SK-N-SH treated with all-trans-retinoic acid at 6 μM for 48 hours (cell line): ENCODE results near the gene TMEM164.

Experiments
- CSDC2 ChIP-seq: fragments of 250-450 bp; sonication (Bioruptor Pico); IDR thresholded peaks from 2 replicates; pipeline ENCODE4 v1.5.0; 2020; ENCODE audit warnings: mild to moderate bottlenecking, moderate library complexity
- ISL1 ChIP-seq: fragments of 250-450 bp; sonication (Bioruptor Pico); IDR thresholded peaks from 2 replicates; pipeline ENCODE4 v2.1.2; 2022; ENCODE audit warnings: mild to moderate bottlenecking, moderate library complexity
- TF ChIP-seq, protein P1 (sequence below): fragments of 250-450 bp; sonication (Bioruptor Pico); IDR thresholded peaks from 2 replicates; pipeline ENCODE4 v1.5.1; 2021; ENCODE audit warnings: mild to moderate bottlenecking, moderate library complexity

DNA sequence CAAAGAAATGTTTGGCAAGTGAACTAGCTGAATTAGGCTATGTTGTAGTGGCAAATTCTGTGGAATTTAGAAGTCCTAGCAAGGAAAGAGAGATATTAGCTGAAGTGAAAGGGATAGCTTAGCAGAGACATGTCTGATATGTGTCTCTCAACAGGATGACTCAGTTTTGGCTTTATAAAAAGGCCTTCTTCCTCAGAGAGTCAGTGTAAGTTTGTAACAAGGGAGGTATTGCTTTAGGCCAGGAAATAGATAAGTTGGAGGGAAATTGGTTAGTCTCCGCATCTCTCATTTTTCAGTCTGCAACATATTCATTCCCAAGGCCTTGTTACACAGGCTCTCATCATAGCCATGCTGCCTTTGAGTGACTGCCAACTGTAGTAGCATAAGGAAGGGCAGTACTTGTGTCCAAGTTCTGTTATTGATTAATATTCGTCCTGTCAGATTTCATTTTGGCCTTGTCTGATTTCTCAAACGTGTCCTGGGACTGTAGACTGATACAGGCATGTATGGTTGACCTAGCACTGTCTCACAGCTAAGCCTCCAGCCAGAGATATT lies 4.0 kb downstream of the TMEM164 start:
- TF ChIP-seq, protein P1, sequence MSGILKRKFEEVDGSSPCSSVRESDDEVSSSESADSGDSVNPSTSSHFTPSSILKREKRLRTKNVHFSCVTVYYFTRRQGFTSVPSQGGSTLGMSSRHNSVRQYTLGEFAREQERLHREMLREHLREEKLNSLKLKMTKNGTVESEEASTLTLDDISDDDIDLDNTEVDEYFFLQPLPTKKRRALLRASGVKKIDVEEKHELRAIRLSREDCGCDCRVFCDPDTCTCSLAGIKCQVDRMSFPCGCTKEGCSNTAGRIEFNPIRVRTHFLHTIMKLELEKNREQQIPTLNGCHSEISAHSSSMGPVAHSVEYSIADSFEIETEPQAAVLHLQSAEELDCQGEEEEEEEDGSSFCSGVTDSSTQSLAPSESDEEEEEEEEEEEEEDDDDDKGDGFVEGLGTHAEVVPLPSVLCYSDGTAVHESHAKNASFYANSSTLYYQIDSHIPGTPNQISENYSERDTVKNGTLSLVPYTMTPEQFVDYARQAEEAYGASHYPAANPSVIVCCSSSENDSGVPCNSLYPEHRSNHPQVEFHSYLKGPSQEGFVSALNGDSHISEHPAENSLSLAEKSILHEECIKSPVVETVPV (CRISPR knock-in tag), result no peak
- TF ChIP-seq ISL1 (CRISPR knock-in tag) (no peak), CSDC2 (CRISPR knock-in tag) (no peak)
